ENCODE measurements around the gene ZBTB21.
"Not testable (repeated sequence)": the region's sequence is repeated elsewhere in the genome, so short reads cannot be mapped to it uniquely, and the experiment has no call there.

ZBTB21 gene

DNA sequence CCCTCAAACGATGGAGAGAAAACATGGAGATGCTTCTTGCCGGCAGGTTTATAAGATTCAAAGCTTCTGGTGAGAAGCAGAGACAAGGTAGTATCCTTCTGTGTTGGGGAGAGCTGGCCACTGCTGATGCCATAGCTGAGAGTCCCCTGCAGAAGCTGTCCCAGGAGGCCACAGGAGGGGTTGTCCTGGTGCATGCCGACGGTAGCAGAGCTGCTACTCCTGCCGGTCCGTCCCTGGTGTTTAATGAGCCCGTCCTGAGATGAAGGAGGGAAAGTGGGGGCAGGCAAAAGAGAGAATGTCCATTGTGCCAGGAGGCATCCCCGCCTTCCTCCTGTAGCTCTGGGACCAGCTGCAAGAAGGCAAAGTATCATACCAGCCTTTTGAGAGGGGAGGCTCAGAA is 46.0 kb downstream of the ZBTB21 start:
- no peak for TF ChIP-seq TOX (CRISPR knock-in tag; IDR thresholded peaks at IDR 0.05; ENCODE audit: borderline replicate concordance)
- no peak for TF ChIP-seq RARB (CRISPR knock-in tag; IDR thresholded peaks at IDR 0.05)
- TF ChIP-seq, protein P1, sequence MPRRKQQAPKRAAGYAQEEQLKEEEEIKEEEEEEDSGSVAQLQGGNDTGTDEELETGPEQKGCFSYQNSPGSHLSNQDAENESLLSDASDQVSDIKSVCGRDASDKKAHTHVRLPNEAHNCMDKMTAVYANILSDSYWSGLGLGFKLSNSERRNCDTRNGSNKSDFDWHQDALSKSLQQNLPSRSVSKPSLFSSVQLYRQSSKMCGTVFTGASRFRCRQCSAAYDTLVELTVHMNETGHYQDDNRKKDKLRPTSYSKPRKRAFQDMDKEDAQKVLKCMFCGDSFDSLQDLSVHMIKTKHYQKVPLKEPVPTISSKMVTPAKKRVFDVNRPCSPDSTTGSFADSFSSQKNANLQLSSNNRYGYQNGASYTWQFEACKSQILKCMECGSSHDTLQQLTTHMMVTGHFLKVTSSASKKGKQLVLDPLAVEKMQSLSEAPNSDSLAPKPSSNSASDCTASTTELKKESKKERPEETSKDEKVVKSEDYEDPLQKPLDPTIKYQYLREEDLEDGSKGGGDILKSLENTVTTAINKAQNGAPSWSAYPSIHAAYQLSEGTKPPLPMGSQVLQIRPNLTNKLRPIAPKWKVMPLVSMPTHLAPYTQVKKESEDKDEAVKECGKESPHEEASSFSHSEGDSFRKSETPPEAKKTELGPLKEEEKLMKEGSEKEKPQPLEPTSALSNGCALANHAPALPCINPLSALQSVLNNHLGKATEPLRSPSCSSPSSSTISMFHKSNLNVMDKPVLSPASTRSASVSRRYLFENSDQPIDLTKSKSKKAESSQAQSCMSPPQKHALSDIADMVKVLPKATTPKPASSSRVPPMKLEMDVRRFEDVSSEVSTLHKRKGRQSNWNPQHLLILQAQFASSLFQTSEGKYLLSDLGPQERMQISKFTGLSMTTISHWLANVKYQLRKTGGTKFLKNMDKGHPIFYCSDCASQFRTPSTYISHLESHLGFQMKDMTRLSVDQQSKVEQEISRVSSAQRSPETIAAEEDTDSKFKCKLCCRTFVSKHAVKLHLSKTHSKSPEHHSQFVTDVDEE (CRISPR knock-in tag; IDR thresholded peaks at IDR 0.05): no peak
- TF ChIP-seq TCF4 (CRISPR knock-in tag; IDR thresholded peaks at IDR 0.05; ENCODE audit: borderline replicate concordance): no peak
- no peak for TF ChIP-seq ZFP3 (CRISPR knock-in tag; IDR thresholded peaks at IDR 0.05)
- TF ChIP-seq ISL1 (CRISPR knock-in tag; IDR thresholded peaks at IDR 0.05): no peak
- ATAC-seq: no peak

DNA sequence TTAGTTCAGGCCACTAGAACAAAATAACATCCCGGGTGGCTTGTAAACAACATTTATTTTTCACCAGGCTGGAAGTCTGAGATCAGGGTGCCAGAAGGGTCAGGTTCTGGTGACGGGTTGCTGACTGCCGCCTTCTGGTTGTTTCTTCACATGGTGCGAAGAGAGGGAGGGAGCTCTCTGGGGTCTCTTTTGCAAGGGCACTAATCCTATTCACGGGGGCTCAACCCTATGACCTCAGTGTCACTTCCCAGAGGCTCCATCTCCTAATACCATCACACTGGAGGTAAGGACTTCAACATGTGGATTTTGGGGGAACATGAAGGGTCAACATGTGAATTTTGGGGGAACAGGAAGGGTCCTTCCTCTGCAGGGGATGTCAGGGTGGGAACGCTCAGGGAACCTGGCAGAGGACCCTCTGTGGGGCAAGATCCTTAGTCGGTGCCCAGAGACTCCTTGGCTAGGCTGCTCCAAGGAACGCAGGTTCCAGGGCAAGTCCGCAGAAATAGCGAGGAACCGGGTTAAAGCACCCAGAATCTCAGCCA is 47.7 kb downstream of the ZBTB21 start:
- ATAC-seq: no peak
- TF ChIP-seq ARNTL (CRISPR knock-in tag; IDR thresholded peaks at IDR 0.05; ENCODE audit: borderline replicate concordance, low read depth): no peak

DNA sequence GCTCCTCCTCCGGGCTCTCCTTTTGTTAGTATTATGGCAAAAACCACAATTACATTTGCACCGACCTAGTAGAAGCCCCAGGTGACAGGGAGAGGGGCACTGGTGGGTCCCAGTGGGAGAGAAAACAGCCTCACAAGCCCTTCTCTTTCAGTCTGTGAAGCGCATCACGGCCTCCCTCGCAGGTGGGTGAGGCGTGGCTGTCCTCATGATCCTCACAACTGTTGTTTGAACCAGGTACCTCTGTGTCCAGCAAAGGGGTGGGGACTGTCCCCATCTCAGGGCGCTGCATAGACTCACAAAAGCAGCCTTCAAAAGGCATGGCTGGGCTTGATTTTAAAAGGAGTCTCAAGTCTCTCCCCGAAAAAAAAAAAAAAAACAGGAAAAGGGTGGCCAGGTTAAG is 48.4 kb downstream of the ZBTB21 start:
- TF ChIP-seq, protein P2, sequence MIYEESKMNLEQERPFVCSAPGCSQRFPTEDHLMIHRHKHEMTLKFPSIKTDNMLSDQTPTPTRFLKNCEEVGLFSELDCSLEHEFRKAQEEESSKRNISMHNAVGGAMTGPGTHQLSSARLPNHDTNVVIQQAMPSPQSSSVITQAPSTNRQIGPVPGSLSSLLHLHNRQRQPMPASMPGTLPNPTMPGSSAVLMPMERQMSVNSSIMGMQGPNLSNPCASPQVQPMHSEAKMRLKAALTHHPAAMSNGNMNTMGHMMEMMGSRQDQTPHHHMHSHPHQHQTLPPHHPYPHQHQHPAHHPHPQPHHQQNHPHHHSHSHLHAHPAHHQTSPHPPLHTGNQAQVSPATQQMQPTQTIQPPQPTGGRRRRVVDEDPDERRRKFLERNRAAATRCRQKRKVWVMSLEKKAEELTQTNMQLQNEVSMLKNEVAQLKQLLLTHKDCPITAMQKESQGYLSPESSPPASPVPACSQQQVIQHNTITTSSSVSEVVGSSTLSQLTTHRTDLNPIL (CRISPR knock-in tag; IDR thresholded peaks at IDR 0.05; ENCODE audit: low read depth): no peak
- no peak for TF ChIP-seq ESRRG (CRISPR knock-in tag; IDR thresholded peaks at IDR 0.05)
- no peak for TF ChIP-seq OSR1 (CRISPR knock-in tag; IDR thresholded peaks at IDR 0.05)
- no peak for TF ChIP-seq TOX (CRISPR knock-in tag; IDR thresholded peaks at IDR 0.05; ENCODE audit: borderline replicate concordance)
- no peak for ATAC-seq

DNA sequence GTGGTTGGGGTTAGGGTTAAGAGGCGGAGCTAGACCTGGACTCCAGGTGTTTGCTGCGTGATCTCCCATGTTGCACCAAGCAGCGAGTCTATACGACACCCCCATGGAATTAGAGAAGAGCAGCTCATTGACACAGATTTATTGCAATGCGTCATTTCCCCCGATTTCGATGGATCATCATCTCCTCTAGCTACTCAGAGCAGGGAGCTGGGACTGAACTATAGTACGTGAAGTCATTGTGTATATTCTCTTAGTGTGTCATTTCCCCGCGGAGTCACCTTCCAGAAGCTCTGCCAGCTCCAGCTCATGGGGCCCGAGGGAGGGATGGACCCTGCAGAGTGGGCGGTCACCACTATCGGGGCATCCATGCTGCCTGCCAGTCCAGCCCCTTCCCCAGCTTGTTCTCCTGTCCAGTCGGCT is 48.9 kb downstream of the ZBTB21 start:
- no peak for TF ChIP-seq ESRRG (CRISPR knock-in tag; IDR thresholded peaks at IDR 0.05)
- no peak for TF ChIP-seq GLIS3 (CRISPR knock-in tag; IDR thresholded peaks at IDR 0.05)
- TF ChIP-seq ZC3H10 (CRISPR knock-in tag; IDR thresholded peaks at IDR 0.05): no peak
- TF ChIP-seq OSR1 (CRISPR knock-in tag; IDR thresholded peaks at IDR 0.05): no peak
- no peak for TF ChIP-seq ISL1 (CRISPR knock-in tag; IDR thresholded peaks at IDR 0.05)
- TF ChIP-seq, protein P3, sequence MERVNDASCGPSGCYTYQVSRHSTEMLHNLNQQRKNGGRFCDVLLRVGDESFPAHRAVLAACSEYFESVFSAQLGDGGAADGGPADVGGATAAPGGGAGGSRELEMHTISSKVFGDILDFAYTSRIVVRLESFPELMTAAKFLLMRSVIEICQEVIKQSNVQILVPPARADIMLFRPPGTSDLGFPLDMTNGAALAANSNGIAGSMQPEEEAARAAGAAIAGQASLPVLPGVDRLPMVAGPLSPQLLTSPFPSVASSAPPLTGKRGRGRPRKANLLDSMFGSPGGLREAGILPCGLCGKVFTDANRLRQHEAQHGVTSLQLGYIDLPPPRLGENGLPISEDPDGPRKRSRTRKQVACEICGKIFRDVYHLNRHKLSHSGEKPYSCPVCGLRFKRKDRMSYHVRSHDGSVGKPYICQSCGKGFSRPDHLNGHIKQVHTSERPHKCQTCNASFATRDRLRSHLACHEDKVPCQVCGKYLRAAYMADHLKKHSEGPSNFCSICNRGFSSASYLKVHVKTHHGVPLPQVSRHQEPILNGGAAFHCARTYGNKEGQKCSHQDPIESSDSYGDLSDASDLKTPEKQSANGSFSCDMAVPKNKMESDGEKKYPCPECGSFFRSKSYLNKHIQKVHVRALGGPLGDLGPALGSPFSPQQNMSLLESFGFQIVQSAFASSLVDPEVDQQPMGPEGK (CRISPR knock-in tag; IDR thresholded peaks at IDR 0.05; ENCODE audit: borderline replicate concordance): no peak
- no peak for TF ChIP-seq ZFP3 (CRISPR knock-in tag; IDR thresholded peaks at IDR 0.05)
- TF ChIP-seq ZNF565 (CRISPR knock-in tag; conservative IDR thresholded peaks at IDR 0.05; ENCODE audit: low read depth): no peak
- TF ChIP-seq TCF4 (CRISPR knock-in tag; IDR thresholded peaks at IDR 0.05; ENCODE audit: borderline replicate concordance): no peak
- no peak for ATAC-seq

DNA sequence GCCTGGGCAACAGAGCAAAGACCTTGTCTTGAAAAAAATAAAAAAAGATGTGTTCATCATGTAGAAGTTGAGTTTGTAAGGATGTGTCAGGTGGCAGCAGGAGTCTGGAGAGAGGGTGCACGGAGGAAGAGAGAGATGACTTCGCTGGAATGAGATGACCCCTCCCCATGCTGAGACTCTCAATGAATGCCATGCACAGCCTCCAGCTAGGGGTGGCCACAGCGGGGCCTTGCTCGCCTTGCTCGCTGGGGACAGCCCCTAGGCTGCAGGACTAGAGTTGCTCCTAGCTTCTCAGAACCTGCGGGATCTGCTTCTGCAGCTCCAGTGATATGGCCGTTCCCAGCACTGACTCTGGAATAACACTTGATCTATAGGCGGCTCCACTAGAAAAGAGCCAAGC is 49.8 kb downstream of the ZBTB21 start:
- TF ChIP-seq ZNF70 (CRISPR knock-in tag; IDR thresholded peaks at IDR 0.05) (no peak), ARNTL (CRISPR knock-in tag; IDR thresholded peaks at IDR 0.05; ENCODE audit: borderline replicate concordance, low read depth) (no peak), GLIS3 (CRISPR knock-in tag; IDR thresholded peaks at IDR 0.05) (no peak), OSR1 (CRISPR knock-in tag; IDR thresholded peaks at IDR 0.05) (no peak), PPARA (CRISPR knock-in tag; IDR thresholded peaks at IDR 0.05; ENCODE audit: borderline replicate concordance) (no peak)
- TF ChIP-seq, protein P2 (CRISPR knock-in tag; IDR thresholded peaks at IDR 0.05; ENCODE audit: low read depth): no peak
- TF ChIP-seq, protein P1 (CRISPR knock-in tag; IDR thresholded peaks at IDR 0.05): no peak
- ATAC-seq: no peak

DNA sequence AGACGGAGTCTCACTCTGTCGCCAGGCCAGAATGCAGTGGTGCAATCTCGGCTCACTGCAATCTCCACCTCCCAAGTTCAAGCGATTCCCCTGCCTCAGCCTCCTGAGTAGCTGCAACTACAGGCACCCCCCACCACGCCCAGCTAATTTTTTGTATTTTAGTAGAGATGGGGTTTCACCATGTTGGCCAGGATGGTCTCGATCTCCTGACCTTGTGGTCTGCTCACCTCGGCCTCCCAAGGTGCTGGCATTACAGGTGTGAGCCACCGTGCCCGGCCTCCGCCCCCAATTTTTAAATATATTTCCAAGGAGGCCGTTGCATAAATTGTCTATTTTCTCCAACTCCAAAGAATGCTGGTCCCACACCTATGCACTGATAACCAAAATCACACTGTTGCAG is 50.5 kb downstream of the ZBTB21 start:
- not testable (repeated sequence) for ATAC-seq
